SK-N-SH (cell line): Measurements from ENCODE around the gene TOR4A. TPM values are rescaled to one million over a fixed set of nuclear protein-coding genes. Genes with fewer than 3 reads are reported as not detected.

ENCODE experiments used
- CTCF ChIA-PET: fragments of 300-600, 350-600 bp; formaldehyde crosslinking; extraction: SDS; loops from one replicate; lab custom pipeline; 2021; lab: Yijun Ruan, JAX
- POLR2A ChIA-PET: fragments of 350-600 bp; sonication (Branson Sonifier 250); formaldehyde crosslinking; extraction: SDS; loops from one replicate; lab custom pipeline; 2020; ENCODE audit warnings: antibody characterized with exemption, inconsistent platforms; lab: Yijun Ruan, JAX
- DNase-seq: peaks from one replicate; pipeline ENCODE4 v3.0.0; 2012
- H2AFZ ChIP-seq: fragments of 200-600 bp; sonication (generic); 2 replicates; pipeline ENCODE4 v1.8.1; 2016; ENCODE audit warnings: antibody characterized with exemption, mild to moderate bottlenecking, low read depth
- H3F3A ChIP-seq: fragments of 200-600 bp; sonication (generic); replicated peaks from 2 replicates; pipeline ENCODE3; 2016; ENCODE audit warnings: antibody characterized with exemption, mild to moderate bottlenecking; ENCODE audit not compliant: insufficient read depth
- H3K27ac ChIP-seq, 2 experiments: fragments of 200-500 bp in 1 of 2; fragments of 200-600 bp in 1 of 2; sonication (Bioruptor generic) in 1 of 2; sonication (generic), shearing (Covaris generic) in 1 of 2; 2 replicates each; pipeline versions ENCODE4 v1.5.1 to v1.6.1; 2014 to 2016; ENCODE audit warnings: low read depth in 2 of 2, inconsistent platforms in 1 of 2, low read length in 1 of 2, mild to moderate bottlenecking in 1 of 2, mixed read lengths in 1 of 2
- H3K27me3 ChIP-seq: fragments of 200-600 bp; sonication (generic), shearing (Covaris generic); 2 replicates; pipeline ENCODE4 v1.6.1; 2016; ENCODE audit warnings: mixed run types; ENCODE audit not compliant: insufficient read depth
- H3K36me3 ChIP-seq, 2 experiments: fragments of 200-500 bp in 1 of 2; fragments of 200-600 bp in 1 of 2; sonication (Bioruptor generic) in 1 of 2; sonication (generic) in 1 of 2; replicated peaks in 1 of 2; 2 replicates each; pipeline versions ENCODE3 to v1.5.1; 2014 to 2016; ENCODE audit warnings: low read length in 1 of 2, mild to moderate bottlenecking in 1 of 2; ENCODE audit not compliant: insufficient read depth in 2 of 2, control insufficient read depth in 1 of 2
- H3K4me1 ChIP-seq, 2 experiments: fragments of 200-500 bp in 1 of 2; fragments of 200-600 bp in 1 of 2; sonication (Bioruptor generic) in 1 of 2; sonication (generic), shearing (Covaris generic) in 1 of 2; 2 replicates each; pipeline versions ENCODE4 v1.5.1 to v1.6.1; 2014 to 2016; ENCODE audit warnings: low read depth in 1 of 2, low read length in 1 of 2, mixed run types in 1 of 2; ENCODE audit not compliant: insufficient read depth in 2 of 2, control insufficient read depth in 1 of 2
- H3K4me2 ChIP-seq: fragments of 200-600 bp; sonication (generic), shearing (Covaris generic); 2 replicates; pipeline ENCODE4 v1.6.1; 2017; ENCODE audit warnings: mixed run types
- H3K4me3 ChIP-seq, 2 experiments: fragments of 200-500 bp in 1 of 2; fragments of 200-600 bp in 1 of 2; sonication (Bioruptor generic) in 1 of 2; sonication (generic), shearing (Covaris generic) in 1 of 2; 2 replicates each; pipeline versions ENCODE4 v1.5.1 to v1.8.1; 2014 to 2016; ENCODE audit warnings: low read depth in 2 of 2, inconsistent platforms in 1 of 2, low read length in 1 of 2, mild to moderate bottlenecking in 1 of 2, mixed read lengths in 1 of 2, moderate library complexity in 1 of 2
- H3K79me2 ChIP-seq: fragments of 200-600 bp; sonication (generic); 2 replicates; pipeline ENCODE4 v1.8.1; 2017; ENCODE audit warnings: mild to moderate bottlenecking; ENCODE audit not compliant: insufficient read depth
- H3K9ac ChIP-seq: fragments of 200-600 bp; sonication (generic); 2 replicates; pipeline ENCODE4 v1.6.1; 2017; ENCODE audit warnings: mixed run types
- H3K9me2 ChIP-seq: fragments of 200-600 bp; sonication (generic); 2 replicates; pipeline ENCODE4 v1.6.1; 2017; ENCODE audit warnings: mixed run types
- H3K9me3 ChIP-seq: fragments of 200-600 bp; sonication (generic); 2 replicates; pipeline ENCODE4 v1.6.1; 2017; ENCODE audit warnings: mixed run types, mild to moderate bottlenecking, moderate library complexity
- H4K20me1 ChIP-seq: fragments of 200-600 bp; sonication (generic); 2 replicates; pipeline ENCODE4 v1.6.1; 2017; ENCODE audit warnings: mild to moderate bottlenecking, mixed run types; ENCODE audit not compliant: insufficient read depth
- CHD2 ChIP-seq: fragments of 150-350 bp; IDR thresholded peaks from 2 replicates; pipeline ENCODE4 v1.6.1; 2018; ENCODE audit warnings: low read length; ENCODE audit not compliant: partially characterized antibody
- EP300 ChIP-seq, 2 experiments: IDR thresholded peaks; 2 replicates each; pipeline versions ENCODE4 v1.4.0 to v1.6.1; 2012; ENCODE audit warnings: borderline replicate concordance in 1 of 2, low read depth in 1 of 2, low read length in 1 of 2
- FOSL2 ChIP-seq: IDR thresholded peaks from 2 replicates; pipeline ENCODE4 v1.4.0; 2012; ENCODE audit warnings: low read depth, mild to moderate bottlenecking, moderate library complexity, borderline replicate concordance
- FOXJ3 ChIP-seq: sonication (generic); formaldehyde crosslinking; IDR thresholded peaks from 2 replicates; pipeline ENCODE4 v1.5.1; 2020; ENCODE audit warnings: mild to moderate bottlenecking, missing genetic modification reagents
- GABPA ChIP-seq: IDR thresholded peaks from 2 replicates; pipeline ENCODE4 v1.4.0; 2012; ENCODE audit warnings: low read depth, mild to moderate bottlenecking
- GATA2 ChIP-seq: sonication (generic); formaldehyde crosslinking; IDR thresholded peaks from 2 replicates; pipeline ENCODE4 v1.5.0; 2020; ENCODE audit warnings: mild to moderate bottlenecking, missing genetic modification reagents
- JUND ChIP-seq: IDR thresholded peaks from 2 replicates; pipeline ENCODE4 v1.4.0; 2012
- MAX ChIP-seq: IDR thresholded peaks from 2 replicates; pipeline ENCODE4 v1.4.0; 2012; ENCODE audit warnings: low read depth
- MXI1 ChIP-seq: IDR thresholded peaks from 2 replicates; pipeline ENCODE4 v1.6.1; 2012; ENCODE audit warnings: mild to moderate bottlenecking, low read depth, low read length, improper control_type of control experiment
- NFIC ChIP-seq: IDR thresholded peaks from 2 replicates; pipeline ENCODE4 v1.4.0; 2012; ENCODE audit warnings: borderline replicate concordance
- NRF1 ChIP-seq: IDR thresholded peaks from 2 replicates; pipeline ENCODE4 v1.6.1; 2012; ENCODE audit warnings: low read depth, mild to moderate bottlenecking, low read length
- RAD21 ChIP-seq: IDR thresholded peaks from 2 replicates; pipeline ENCODE4 v1.6.1; 2012; ENCODE audit warnings: mild to moderate bottlenecking, low read length
- RCOR1 ChIP-seq: fragments of 150-350 bp; IDR thresholded peaks from 2 replicates; pipeline ENCODE4 v1.6.1; 2017; ENCODE audit warnings: antibody characterized with exemption, low read length
- SIN3A ChIP-seq: IDR thresholded peaks from 2 replicates; pipeline ENCODE4 v1.6.1; 2012; ENCODE audit warnings: low read depth, mild to moderate bottlenecking, low read length, moderate library complexity, borderline replicate concordance
- TAF1 ChIP-seq: IDR thresholded peaks from 2 replicates; pipeline ENCODE4 v1.6.1; 2012; ENCODE audit warnings: low read depth, mild to moderate bottlenecking, low read length, moderate library complexity, borderline replicate concordance
- USF1 ChIP-seq: IDR thresholded peaks from 2 replicates; pipeline ENCODE4 v1.4.0; 2012; ENCODE audit warnings: low read depth, borderline replicate concordance
- ZBTB33 ChIP-seq: IDR thresholded peaks from 2 replicates; pipeline ENCODE4 v1.4.0; 2012; ENCODE audit warnings: low read depth, borderline replicate concordance
- WGBS: methylation state at CpG from one replicate; pipeline ENCODE4 v1.1.6; 2017; ENCODE audit warnings: low lambda C conversion rate; 5-methylcytosine and 5-hydroxymethylcytosine counted together
- polyA plus RNA-seq, 3 experiments: library from polyadenylated mRNA; depleted of rRNA; stranded (reverse); fragments of >200 nt; gene quantifications; 2 replicates each; pipeline ENCODE4 v1.2.3, GENCODE V29; 2012

The TOR4A gene
- polyA plus RNA-seq, 1 of the 3 experiments (the other 2 are of a cell fraction) = 0.81 TPM

GRCh38 chr9:137240318-137240840 is 37.1 kb upstream of the TOR4A start:
- peaks cover 19% of the 10 kb centered on the region for H3F3A ChIP-seq
- DNase-seq = peak; percentile 84
- peaks cover 17 to 37% of the 10 kb centered on the region in 2 experiments; a peak in 2 of 4 replicates for H3K4me1 ChIP-seq
- ChIA-PET POLR2A (interaction anchor here (0.8 to 6.4 kb wide), 20 partner anchors 10 to 170 kb away, joined by 3 to 83 read pairs (median 6); partner anchors contain the start of genes ANAPC2, CYSRT1, DPP7 and GRIN1), CTCF (interaction anchor here (1.1 to 2.1 kb wide), 11 partner anchors 11 to 211 kb away, joined by 3 to 9 read pairs (median 4); partner anchors contain the start of genes EXD3, NELFB, NOXA1 and NPDC1)
- no CpG with 5 or more reads among the region's 58 CpGs for WGBS
- peaks cover 55% of the 10 kb centered on the region for H3K79me2 ChIP-seq
- H4K20me1 ChIP-seq = peaks cover 29% of the 10 kb centered on the region
- peak overlapping the region; percentile 94 for H3K9ac ChIP-seq
- H3K9me2 ChIP-seq = no peaks in the 10 kb centered on the region
- H3K27me3 ChIP-seq = no peaks in the 10 kb centered on the region
- H3K36me3 ChIP-seq = peaks cover 13 to 20% of the 10 kb centered on the region in 2 experiments
- no peak for TF ChIP-seq RCOR1
- no peak for TF ChIP-seq JUND
- TF ChIP-seq CHD2 = no peak
- TF ChIP-seq NRF1 = peak; percentile 59
- no peak for TF ChIP-seq EP300 (IDR thresholded peaks at IDR 0.05; ENCODE audit: borderline replicate concordance in 1 of 2, low read depth in 1 of 2, low read length in 1 of 2)
- TF ChIP-seq TAF1 = peak; percentile 65; the same call in 1 of the 2 replicates
- TF ChIP-seq SIN3A = 0 out of 2 replicates have a peak, but pooled peaks have one; percentile 6
- TF ChIP-seq GABPA = no peak
- no peak for TF ChIP-seq FOSL2
- peak; percentile 74 for TF ChIP-seq NFIC
- peak; percentile 92 for TF ChIP-seq MAX
- TF ChIP-seq GATA2 (CRISPR knock-in tag) = no peak
- TF ChIP-seq USF1 = peak; percentile 63
- TF ChIP-seq MXI1 = peak; percentile 84
- TF ChIP-seq ZBTB33 = no peak
- no peak for TF ChIP-seq FOXJ3 (CRISPR knock-in tag)
- no peak for TF ChIP-seq RAD21
- peak overlapping the region; percentile 57 to 71 for H3K4me3 ChIP-seq
- peak overlapping the region; percentile 95 to 98 for H3K27ac ChIP-seq
- H2AFZ ChIP-seq = peak overlapping the region; percentile 58; the same call in 1 of the 2 replicates
- peak overlapping the region; percentile 97 for H3K4me2 ChIP-seq
- H3K9me3 ChIP-seq = no peaks in the 10 kb centered on the region
